GM18868 (cell line): Measurements from ENCODE around the gene NT5C1A.

ENCODE experiments used
- ATAC-seq: cut with Tn5 transposase; IDR thresholded peaks from one replicate; pipeline ENCODE4 v1.9.1; 2021; ENCODE audit warnings: mild to moderate bottlenecking, moderate library complexity; ENCODE audit not compliant: unreplicated experiment

The NT5C1A gene

DNA sequence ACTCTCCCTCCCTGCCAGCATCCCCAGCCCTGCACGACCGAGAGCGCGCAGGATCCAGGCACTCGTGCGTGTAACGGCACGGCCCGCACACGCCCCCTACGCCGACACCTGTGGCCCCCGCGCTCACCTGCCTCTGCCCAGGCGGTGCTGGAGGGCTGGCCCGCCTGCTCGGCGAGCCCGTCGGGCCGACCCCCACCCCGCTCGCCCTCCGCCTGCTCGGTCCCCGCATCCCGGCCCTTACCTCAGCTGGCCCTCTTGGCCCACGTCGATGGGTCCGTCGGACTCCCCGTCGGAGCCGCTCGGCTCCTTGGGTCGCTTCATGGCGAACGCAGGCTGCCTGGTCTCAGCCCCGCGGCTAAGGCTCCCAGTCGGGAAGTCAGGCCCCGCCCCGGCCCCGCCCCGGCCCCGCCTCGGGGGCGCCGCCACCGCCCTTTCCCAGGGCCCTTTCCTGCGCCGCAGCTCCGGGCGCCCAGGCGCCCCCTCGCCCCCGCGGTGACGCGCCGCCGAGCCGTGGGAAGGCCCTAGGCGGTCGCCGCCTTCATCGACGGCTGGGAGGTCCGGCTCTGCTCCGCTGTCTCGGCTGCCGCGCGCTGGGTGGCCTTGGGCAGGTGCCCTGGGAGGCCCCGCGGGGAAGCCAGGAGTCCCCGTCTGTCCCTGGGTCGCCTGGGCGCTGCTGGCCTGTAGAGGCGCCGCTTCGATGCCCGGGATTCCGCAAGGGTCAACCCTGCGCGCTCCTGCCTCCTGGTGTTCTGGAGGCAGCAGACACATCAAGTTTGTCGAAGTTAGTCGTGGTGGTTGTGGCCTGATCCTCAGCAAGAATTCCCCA is 32.4 kb downstream of the NT5C1A start, which contains the start of gene HEYL:
HEYL (minus strand) TSS at position 339 of the 826 bp plus-strand sequence; CDS start at position 321, 18 bp downstream.
- ATAC-seq: no peak

DNA sequence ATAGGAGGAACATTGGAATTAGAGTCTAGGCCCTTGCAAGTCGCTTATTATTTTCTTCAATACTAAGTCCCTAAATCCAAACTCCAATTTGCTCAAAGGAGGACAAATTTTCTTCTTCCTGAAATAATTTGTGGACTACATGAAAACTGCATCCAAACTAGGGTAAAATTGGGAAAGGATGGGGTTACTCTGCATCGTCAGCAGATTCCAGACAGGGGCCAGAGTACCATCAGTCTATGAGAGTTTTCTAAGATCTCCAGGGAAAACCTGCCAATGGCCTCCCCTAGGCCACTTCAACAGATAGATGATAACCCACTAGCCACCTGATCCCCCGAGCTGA is 33.0 kb downstream of the NT5C1A start:
- ATAC-seq: no peak

DNA sequence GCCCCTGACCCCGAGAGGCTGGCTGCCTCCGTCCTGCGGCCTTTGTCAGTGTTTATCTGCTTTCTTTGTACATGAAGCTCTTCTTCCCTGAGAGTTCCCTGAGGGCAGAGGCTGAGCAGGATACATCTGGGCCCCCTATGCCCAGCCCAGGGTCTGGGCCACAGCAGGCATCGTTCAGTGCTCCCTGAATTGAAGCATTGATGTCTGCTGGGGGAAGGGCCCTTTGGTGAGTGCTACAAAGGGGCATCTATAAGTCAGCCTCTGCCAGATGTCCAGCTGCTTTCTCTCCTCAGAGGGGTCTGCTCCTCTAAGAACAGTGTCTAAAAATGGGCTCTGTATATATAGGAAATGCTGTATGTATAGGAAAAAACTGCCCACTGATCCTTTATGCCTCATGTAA is 34.5 kb downstream of the NT5C1A start:
- no peak for ATAC-seq

DNA sequence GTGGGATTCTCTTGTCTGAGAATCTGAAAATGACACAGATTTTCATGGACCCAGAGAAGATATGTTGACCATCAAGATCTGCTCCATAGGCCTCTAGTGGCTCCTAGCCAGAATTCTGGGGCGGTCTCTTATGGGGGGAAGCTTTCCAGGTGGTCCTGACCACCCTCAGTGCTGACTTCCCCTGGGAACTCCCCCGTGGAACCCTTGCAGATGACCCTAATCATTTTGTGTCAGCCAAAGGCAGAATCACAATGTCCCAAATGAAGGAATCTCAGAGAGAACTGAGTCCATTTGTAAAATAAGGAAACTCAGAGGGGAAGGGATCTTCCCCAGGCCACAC is 36.1 kb downstream of the NT5C1A start:
- ATAC-seq: no peak

DNA sequence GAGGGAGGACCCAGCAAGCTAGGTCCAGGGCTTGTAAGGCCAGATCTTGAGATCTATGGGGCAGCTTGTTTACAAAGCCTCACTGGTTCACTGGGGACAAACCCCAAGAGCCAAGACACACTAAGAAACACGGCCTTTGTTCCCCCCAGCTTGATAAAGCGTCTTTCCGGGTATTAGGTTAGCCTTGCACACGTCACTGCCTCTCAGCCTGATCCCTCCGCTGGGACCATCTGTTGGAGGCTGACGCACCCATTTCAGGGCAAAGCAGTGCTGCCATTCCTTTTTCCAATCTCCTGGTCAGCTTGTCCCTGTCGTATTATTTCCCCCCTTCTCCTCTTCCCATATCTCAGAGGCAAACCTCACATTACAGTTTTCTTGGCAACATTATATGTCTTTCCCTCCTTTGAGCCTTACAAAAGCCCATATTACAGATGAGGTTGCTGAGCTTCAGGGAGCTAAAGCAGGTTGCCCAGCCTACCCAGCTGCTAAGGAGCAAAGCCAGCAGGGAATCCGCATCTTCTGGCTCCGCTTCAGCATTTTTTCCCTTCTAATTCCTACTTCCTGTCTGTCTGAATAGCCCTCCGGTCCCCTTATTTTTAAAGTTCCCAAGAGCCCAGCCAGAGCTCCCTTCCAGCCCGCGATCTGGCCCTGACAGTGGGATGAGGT is 36.6 kb downstream of the NT5C1A start:
- no peak for ATAC-seq

DNA sequence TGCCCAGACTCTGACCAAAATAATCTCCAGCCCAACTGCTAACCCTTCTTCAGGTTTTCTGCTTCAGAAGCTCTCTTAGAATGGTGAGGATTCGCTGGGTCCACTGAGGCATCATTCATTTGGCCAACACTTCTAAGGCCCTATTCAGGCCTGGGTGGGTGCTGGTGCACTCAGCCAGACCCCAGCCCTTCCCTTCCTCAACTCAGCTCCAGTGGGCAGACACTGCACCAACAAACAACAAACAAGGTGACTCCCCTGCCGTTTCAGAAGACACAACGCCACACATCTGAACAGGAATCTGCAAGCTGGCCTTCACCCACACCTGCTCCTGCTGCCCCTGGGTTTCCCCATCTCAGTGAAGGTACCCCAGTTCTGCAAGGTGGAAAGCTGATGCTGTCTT is 38.5 kb downstream of the NT5C1A start:
- no peak for ATAC-seq

DNA sequence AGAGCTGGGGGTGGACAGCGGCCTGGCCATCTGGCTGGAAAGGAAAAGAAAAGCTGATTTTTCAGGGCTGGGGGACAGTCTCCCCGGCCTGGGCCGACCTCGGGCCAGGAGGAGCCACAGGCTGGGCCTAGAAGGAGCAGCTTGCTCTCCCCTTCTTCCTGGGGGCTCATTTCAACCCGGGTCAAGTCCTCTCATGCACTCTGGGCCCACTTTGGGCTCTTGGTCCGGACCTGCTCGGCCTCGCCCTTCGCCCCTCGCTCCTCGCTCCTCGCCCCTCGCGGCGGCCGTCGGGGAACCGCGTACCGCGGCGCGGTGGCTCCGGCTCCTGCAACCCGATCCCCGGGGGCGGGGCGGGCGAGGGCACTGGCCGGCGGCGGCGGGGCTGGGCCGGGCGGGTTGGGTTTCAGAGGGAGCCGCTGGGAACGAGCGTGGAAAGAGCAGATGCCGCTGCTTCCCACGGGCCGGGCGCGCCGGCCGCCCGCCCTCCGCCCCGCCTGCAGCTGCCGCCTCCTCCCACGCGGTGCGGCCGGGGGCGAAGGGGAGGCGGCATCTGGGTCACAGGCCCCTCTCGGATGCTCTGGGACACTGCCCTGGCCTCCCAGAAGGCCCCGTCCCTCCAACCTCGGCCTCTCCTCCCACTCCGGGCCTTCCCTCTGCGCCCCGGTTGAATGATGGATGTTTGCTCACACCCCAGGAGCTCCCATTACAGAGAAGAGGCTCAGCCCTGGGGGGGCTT is 39.1 kb downstream of the NT5C1A start:
- ATAC-seq: no peak

DNA sequence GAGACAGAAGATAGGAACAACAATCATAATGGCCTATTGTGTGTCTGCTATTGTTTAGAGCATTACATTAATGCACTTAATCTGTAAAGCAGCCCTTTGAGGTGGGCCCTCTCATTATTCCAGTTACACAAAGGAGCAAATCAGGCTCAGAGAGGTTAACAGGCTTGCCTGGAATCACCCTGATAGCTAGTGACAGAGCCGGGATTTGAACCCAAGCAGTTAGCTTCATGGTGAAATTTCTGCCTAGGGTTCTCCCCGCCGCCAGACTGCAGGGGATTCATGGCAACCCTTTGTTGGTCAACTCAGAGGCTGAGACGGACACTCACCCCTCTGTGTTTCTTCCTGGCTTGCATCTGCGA is 39.6 kb downstream of the NT5C1A start:
- ATAC-seq: no peak

DNA sequence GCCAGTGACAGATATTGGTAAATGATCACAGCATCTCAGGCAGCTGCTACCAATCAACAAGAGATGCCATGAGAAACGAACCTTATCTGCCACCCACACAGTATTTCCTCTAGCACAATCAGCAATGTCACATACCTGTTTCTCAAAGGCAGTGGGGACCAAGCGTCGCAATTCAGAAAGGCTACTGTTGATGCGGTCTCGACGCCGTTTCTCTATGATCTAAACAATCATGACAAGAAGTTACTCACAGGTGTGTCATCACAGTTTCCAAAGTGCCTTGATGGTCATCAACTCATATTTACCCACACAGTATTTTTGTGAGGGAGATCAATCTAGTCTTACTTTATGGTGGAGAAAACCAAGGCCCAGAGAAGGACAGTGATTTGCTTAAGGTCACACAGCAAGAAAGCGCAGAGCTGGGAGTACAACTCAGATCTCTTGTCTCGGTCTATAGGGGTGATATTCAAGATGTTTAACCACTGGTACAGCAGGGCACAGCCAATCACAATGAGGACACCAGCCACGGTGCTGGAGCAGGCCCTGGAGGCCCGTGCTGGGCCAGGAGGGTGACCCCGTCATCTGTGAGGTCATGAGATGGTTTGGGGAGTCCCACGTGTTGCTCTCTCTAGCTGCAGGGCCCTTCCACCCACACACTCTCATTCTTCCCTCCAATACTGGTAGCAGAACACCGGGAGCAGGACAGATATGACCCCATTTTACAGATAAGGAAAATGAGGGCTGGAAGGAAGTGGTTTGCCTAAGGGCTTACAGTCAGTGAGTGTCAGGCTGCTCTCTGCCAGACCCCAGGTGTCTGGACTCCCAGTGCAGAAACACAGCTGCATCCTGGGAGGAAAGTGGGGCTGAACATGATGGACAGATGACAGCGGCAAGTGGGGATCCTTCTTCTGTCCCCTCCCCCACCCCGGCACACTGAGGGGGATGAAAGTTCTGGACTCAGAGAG is 40.3 kb downstream of the NT5C1A start:
- no peak for ATAC-seq

DNA sequence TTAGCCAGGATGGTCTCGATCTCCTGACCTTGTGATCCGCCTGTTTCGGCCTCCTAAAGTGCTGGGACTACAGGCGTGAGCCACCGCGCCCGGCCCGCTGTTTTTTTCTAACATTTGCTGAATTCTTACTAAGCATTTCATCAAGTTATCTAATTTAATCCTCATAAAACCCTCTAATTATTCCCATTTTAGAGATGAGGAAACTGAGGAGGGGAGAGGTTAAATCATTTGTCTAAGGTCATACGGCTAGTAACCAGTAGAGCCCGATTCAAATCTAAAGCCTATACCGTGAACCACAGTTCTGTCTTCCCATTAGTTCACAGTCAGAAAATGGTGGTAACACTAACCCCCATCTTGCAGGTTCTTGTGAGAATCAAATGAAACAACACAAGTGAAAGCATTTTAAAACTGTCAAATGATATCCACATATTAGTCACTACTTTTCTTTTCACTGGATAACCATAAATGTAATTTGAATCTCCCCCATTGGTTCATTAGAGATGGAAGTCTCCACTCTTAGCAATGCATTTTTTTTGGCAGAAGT is 43.0 kb downstream of the NT5C1A start:
- no peak for ATAC-seq

DNA sequence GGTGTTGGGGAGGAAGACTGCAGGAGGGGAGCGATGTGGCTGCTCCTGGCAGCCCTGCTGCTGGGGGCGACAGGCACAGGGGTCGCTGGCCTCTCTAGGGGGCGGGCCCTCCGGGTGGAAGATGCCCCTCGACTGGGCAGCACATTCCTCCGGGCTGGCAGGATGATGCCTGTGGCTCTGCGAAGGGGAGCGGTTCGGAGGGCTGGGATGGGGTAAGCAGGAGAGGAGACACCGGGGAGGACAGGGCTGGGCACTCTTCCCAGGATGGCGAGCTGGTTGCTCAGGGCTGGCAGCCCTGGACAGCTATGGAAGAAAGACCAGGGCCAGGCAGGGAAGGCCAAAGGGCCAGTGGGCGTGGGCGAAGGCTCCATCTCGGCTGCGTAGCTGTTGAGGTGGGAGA is 45.3 kb downstream of the NT5C1A start:
- ATAC-seq: no peak

DNA sequence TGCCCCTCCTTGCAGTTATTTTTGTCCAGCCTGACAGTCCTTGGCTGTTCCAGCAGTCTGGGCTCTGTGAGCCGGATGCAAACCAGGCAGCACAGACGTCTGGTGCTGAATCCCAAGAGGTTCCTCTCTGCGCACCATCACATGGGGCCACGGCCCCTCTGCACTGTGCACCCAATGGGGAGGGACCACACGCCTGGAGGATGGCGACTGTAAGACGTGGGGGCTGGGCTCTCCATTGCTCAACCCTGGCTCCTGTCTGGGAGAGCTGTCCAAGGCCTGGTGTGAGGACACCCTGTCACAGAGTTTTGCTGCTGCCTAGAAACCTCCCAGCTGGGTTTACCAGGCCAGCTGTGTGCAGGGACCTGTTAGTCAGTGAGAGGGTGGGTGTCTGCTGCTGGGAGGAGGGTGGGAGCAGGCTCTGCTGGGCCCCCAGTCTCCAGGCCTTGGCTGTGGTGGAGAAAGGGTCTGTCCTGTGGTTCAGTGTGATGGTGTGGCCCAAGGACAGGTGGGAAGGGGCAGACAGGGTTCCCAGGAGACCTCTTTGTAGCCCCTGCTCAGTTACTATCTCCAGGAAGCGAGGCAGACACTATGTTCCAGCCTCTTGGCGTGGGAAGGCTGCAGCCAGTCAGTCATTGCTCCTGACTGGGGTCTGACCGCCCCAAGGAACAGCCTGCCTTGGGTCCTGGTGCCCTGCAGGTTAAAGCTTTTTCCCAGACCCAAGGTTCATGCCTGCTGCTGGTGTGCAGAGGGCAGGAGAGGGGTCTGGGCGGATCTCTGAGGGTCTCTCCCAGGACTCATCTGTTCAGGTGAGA is 46.2 kb downstream of the NT5C1A start:
- no peak for ATAC-seq

DNA sequence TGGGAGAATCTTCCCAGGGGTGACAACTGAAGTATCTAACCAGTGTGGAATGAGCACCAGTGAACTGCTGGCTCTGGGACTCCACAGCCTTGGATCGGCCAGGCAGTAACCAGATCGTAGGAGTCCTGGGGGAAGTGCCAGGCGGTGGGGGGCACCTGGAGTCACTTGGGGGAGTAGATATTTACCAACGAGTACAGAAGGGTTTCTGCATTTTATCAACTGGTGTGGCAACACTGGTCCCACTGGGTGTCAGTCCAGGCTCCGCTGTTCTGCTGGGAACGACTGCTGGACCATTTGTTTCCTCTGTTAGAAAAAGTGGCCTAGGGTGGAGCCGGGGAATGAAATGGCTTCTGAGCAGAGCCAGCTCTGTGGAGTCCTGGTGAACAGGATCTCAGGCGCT is 46.9 kb downstream of the NT5C1A start:
- ATAC-seq: no peak

DNA sequence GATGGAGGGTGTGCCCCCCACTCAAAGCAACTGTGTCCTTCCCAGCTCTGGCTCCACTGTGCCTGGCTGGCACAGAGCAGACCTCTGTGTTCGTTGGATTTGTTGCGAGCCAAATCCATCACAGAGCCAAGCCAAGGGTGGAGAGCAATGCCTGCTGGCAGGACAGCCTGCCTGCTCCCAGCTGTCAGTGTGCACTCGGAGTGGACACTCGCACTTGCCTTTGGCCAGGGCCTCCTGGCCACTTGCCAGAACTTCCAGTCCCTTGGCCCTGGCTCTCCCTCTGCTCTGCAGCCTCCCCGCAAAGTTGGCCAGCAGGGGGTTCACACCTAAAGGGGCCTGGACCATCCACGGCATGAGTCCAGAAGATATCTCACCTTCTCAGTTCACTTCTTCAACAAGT is 48.9 kb downstream of the NT5C1A start:
- ATAC-seq: no peak

DNA sequence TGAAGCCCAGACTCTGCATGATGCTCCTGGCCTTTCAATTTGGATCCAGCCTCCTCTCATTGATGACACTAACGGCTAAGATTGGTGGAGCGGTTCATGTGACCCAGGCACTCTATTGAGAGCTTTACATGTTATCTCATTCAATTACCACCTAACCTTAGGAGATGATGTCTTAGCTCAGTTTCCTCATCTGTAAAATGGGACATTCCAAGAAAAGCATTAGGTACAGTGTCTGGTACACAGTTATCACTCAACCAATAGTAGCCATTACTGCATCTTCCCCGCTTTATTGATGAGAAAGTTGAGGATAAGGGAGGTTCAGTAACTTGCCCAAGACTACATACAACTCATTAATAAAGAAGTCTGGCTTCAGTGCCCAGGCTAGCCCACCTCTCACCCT is 49.5 kb downstream of the NT5C1A start:
- ATAC-seq: no peak

DNA sequence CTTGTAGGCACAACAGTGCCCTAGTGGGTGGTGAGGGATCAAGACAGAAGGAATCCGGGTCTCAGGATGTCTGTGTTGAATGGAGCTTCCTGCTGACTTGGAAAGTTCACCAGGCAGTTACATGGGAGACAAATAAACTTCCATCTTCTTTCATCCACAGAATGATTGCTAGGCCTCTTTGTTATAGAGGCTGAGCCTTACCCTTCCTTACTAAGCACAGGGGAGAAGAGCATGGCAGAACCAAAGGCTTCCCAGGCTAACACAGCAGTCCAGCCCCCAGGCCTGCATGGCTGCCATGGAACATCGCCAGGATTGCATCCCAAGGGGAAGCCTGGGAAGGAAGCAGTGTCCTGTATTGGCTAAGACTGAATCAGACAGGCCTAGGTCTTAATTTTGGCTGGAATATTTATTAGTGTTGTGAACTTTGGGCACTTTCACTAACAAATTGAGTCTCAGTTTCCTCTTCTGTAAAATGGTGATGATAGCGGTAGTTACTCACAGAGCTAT is 51.2 kb downstream of the NT5C1A start:
- ATAC-seq: no peak

DNA sequence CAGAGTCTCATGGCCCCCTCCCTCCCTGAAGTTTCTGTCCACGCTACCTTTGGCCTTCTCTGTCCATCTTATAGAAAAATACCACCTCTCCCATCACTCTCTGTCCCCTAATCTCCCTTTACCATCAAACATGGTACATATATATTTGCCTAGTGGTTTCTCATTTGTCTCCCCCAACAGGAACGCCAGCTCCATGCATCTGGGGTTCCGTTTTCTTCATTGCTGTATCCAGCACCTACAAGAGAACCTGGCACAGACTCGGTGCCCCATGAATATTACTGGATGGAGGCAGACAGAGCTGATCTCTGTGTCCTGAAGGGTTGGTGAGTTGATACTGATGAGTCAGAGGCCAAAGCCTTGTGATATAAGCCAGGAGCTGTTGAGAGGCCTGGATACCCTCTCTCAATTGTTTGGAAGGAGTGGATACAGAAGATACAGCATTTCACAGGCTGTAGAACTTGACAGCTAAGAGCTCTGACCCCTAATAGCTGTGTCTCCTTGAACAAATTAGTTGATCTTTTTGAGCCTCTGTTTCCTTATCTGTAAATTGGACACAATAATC is 54.3 kb downstream of the NT5C1A start:
- ATAC-seq: no peak

DNA sequence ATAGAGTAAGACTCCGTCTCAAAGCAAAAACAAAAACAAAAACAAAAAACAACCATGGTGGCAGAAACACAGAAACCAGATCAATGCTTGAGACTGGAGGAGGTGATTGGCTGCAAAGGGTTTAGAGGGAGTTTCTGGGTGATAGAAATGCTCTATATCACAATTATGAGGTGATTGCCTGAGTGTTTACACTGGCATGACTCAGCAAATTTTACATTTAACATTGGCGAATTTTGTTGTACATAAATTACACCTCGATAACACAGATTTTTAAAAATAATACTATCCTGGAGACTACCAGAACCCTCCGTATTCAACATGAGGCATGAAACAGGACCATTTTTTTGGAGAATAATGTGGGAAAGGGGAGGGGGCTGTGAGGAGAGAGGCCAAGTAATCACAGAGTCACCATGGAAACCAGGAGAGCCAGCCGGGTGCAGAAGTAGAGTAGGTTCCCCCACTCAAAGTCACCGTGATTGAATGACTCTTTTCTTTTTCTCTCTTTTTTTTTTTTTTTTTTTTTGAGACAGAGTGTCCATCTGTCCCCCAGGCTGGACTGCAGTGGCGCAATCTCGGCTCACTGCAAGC is 56.7 kb downstream of the NT5C1A start:
- ATAC-seq: no peak

DNA sequence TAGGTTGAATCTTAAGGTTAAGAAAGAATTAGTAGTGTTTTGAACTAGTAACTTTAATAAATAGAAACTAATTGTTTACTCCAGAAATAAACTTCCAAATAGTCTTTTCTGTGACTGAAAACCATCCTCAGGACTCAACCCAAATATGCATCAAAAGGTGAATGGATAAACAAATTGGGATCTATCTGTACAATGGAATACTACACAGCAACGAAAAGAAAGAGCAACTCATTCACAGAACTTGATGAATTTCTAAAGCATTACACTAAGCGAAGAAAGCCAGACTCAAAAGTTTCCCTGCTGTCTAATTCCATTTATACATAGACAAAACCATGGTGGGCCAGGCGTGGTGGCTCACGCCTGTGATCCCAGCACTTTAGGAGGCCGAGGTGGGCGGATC is 57.4 kb downstream of the NT5C1A start:
- ATAC-seq: no peak
